SU-DHL-6 (cell line): Measurements from ENCODE around the gene SLC25A48.

ENCODE experiments used
- CTCF ChIP-seq: fragments of 200-600 bp; sonication (generic); IDR thresholded peaks from one replicate; pipeline ENCODE4 v1.5.1; 2017; ENCODE audit warnings: antibody characterized with exemption, mild to moderate bottlenecking, low read length, moderate library complexity; ENCODE audit not compliant: insufficient read depth, poor library complexity, severe bottlenecking
- EZH2phosphoT487 ChIP-seq: fragments of 200-600 bp; sonication (generic), shearing (Covaris generic); conservative IDR thresholded peaks from 2 replicates; pipeline ENCODE4 v1.6.1; 2018; ENCODE audit warnings: mild to moderate bottlenecking, antibody characterized with exemption, low read length, moderate library complexity, mixed read lengths

GRCh38 chr5:135822286-135822685 is 12.2 kb upstream of the SLC25A48 start:
- no peak for TF ChIP-seq CTCF
- TF ChIP-seq EZH2phosphoT487: no peak
